ENCODE results near the gene CFL1.
"Not testable (repeated sequence)": the region's sequence is repeated elsewhere in the genome, so short reads cannot be mapped to it uniquely, and the experiment has no call there.

Gene CFL1

GRCh38 chr11:65892661-65893317, 34.8 kb upstream of the CFL1 start:
- peaks cover 32% of the 10 kb centered on the region for H3F3A ChIP-seq (ENCODE audit: control insufficient read depth, insufficient read depth)
- H3K4me3 ChIP-seq (ENCODE audit: low read length): peak overlapping the region; percentile 93
- H3K4me1 ChIP-seq (ENCODE audit: control insufficient read depth, low read length): peaks cover 44% of the 10 kb centered on the region
- peaks cover 12% of the 10 kb centered on the region for H3K36me3 ChIP-seq (ENCODE audit: control insufficient read depth, low read length)
- no peaks in the 10 kb centered on the region for H3K9me2 ChIP-seq (replicated peaks; ENCODE audit: control insufficient read depth, low read length)
- H3K27me3 ChIP-seq (ENCODE audit: control insufficient read depth, low read length): no peaks in the 10 kb centered on the region
- 0 out of 2 replicates have a peak, but pooled peaks cover 3% of the 10 kb centered on the region for H4K20me1 ChIP-seq (ENCODE audit: control insufficient read depth, insufficient read depth, low read depth, low read length)
- no peaks in the 10 kb centered on the region for H3K9me3 ChIP-seq (ENCODE audit: control insufficient read depth, insufficient read depth, low read length)
- no peak for TF ChIP-seq EZH2phosphoT487 (IDR thresholded peaks at IDR 0.05; ENCODE audit: borderline replicate concordance, low read length)
- TF ChIP-seq CTCF (IDR thresholded peaks at IDR 0.05; ENCODE audit: low read depth, low read length, poor library complexity, severe bottlenecking): no peak
- H3K79me2 ChIP-seq (ENCODE audit: control insufficient read depth, low read length): peaks cover 38% of the 10 kb centered on the region
- H3K4me2 ChIP-seq (ENCODE audit: low read length): peak overlapping the region; percentile 95
- H3K27ac ChIP-seq (ENCODE audit: low read depth, low read length): peak overlapping the region; percentile 84

GRCh38 chr11:65892137-65892540, 34.2 kb upstream of the CFL1 start:
- Histone ChIP-seq H3K79me2 (ENCODE audit: control insufficient read depth, low read length) (peaks cover 44% of the 10 kb centered on the region), H3K36me3 (ENCODE audit: control insufficient read depth, low read length) (peaks cover 17% of the 10 kb centered on the region), H3K4me2 (ENCODE audit: low read length) (peak overlapping the region; percentile 95), H3K4me1 (ENCODE audit: control insufficient read depth, low read length) (peaks cover 50% of the 10 kb centered on the region), H3F3A (ENCODE audit: control insufficient read depth, insufficient read depth) (peaks cover 32% of the 10 kb centered on the region), H3K4me3 (ENCODE audit: low read length) (peak overlapping the region; percentile 93), H3K27ac (ENCODE audit: low read depth, low read length) (peak overlapping the region; percentile 84)
- H3K27me3 ChIP-seq (ENCODE audit: control insufficient read depth, low read length); H3K9me3 ChIP-seq (ENCODE audit: control insufficient read depth, insufficient read depth, low read length); H3K9me2 ChIP-seq (replicated peaks; ENCODE audit: control insufficient read depth, low read length); H4K20me1 ChIP-seq (ENCODE audit: control insufficient read depth, insufficient read depth, low read depth, low read length): not testable (repeated sequence)

- H3K4me3 ChIP-seq (ENCODE audit: low read length): peak overlapping the region; percentile 93
- peak overlapping the region; percentile 84 for H3K27ac ChIP-seq (ENCODE audit: low read depth, low read length)
- peaks cover 33% of the 10 kb centered on the region for H3F3A ChIP-seq (ENCODE audit: control insufficient read depth, insufficient read depth)
- peaks cover 57% of the 10 kb centered on the region for H3K4me1 ChIP-seq (ENCODE audit: control insufficient read depth, low read length)
- no peaks in the 10 kb centered on the region for H3K9me2 ChIP-seq (replicated peaks; ENCODE audit: control insufficient read depth, low read length)
- H3K4me2 ChIP-seq (ENCODE audit: low read length): peak overlapping the region; percentile 95
- peaks cover 23% of the 10 kb centered on the region for H3K36me3 ChIP-seq (ENCODE audit: control insufficient read depth, low read length)
- H4K20me1 ChIP-seq (ENCODE audit: control insufficient read depth, insufficient read depth, low read depth, low read length): 0 out of 2 replicates have a peak, but pooled peaks cover 3% of the 10 kb centered on the region
- no peak for TF ChIP-seq EZH2phosphoT487 (IDR thresholded peaks at IDR 0.05; ENCODE audit: borderline replicate concordance, low read length)
- peak; percentile 88 for TF ChIP-seq CTCF (IDR thresholded peaks at IDR 0.05; ENCODE audit: low read depth, low read length, poor library complexity, severe bottlenecking)
- no peaks in the 10 kb centered on the region for H3K9me3 ChIP-seq (ENCODE audit: control insufficient read depth, insufficient read depth, low read length)
- H3K79me2 ChIP-seq (ENCODE audit: control insufficient read depth, low read length): peaks cover 44% of the 10 kb centered on the region
- no peaks in the 10 kb centered on the region for H3K27me3 ChIP-seq (ENCODE audit: control insufficient read depth, low read length)
These were observed 33.5 kb upstream of the CFL1 start for GRCh38 chr11:65891219-65892136.
